Heart left ventricle (tissue), 13 donors: Measurements from ENCODE around the gene PFKFB3.
"Not testable (repeated sequence)": the region's sequence is repeated elsewhere in the genome, so short reads cannot be mapped to it uniquely, and the experiment has no call there.

Experiments used
- POLR2A ChIP-seq, 2 donors: fragments of 450-650 bp; IDR thresholded peaks; one replicate each; pipeline ENCODE4 v1.6.1; 2017; ENCODE audit warnings: antibody characterized with exemption in 2 of 2, mild to moderate bottlenecking in 2 of 2, moderate library complexity in 2 of 2
- TF ChIP-seq, protein P1 (sequence below), 12 donors: fragments of 200-600 bp; sonication (generic) in 4 of 12; IDR thresholded peaks; one replicate each; pipeline versions ENCODE4 v1.5.0 to v1.8.0; 2018 to 2022; ENCODE audit warnings: antibody characterized with exemption in 12 of 12, mild to moderate bottlenecking in 5 of 12
- donor health status: ischemic (EF 13 %, LVEDD 7.1; RV severe dilation, severe dysfunction).
- donor health status: DM: no; HTN: yes; CAD: no.
- donor health status: DM: no; HTN: no; CAD: no.
- donor health status: ischemic (EF 25% LVEDD 6.9; RV normal size, moderate dysfunction).
- donor health status: ischemic (EF 25% LVEDD 5.7; RV mildly dilated, moderate dysfunction).
- donor health status: ischemic (EF 35%, LVEDD 5.7; RV mildly dilated, moderate dysfunction).
- donor health status: nonischemic (EF 11% LVEDD 7.7; RV severe dilation, severe dysfunction).
- donor health status: DM: yes; HTN: yes; CAD: no.
- donor health status: PGD.
- donor health status: ischemic (EF 29% LVEDD 5.4; RV normal size, mild dysfunction).
- donor health status: nonischemic (EF 23%, LVEDD 6.1; RV moderate dilation, normal function).

DNA sequence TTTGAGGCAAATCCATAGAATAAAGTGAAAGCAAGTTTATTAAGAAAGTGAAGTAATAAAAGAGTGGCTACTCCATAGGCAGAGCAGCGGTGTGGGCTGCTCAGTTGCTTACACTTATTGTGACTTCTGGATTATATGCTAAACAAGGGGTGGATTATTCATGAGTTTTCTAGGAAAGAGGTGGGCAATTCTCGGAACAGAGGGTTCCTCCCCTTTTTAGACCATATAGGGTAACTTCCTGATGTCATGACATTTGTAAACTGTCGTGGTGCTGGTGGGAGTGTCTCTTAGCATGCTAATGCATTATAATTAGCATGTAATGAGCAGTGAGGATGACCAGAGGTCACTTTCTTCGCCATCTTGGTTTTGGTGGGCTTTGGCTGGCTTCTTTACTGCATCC lies 93.7 kb downstream of the PFKFB3 start:
- TF ChIP-seq, protein P1, sequence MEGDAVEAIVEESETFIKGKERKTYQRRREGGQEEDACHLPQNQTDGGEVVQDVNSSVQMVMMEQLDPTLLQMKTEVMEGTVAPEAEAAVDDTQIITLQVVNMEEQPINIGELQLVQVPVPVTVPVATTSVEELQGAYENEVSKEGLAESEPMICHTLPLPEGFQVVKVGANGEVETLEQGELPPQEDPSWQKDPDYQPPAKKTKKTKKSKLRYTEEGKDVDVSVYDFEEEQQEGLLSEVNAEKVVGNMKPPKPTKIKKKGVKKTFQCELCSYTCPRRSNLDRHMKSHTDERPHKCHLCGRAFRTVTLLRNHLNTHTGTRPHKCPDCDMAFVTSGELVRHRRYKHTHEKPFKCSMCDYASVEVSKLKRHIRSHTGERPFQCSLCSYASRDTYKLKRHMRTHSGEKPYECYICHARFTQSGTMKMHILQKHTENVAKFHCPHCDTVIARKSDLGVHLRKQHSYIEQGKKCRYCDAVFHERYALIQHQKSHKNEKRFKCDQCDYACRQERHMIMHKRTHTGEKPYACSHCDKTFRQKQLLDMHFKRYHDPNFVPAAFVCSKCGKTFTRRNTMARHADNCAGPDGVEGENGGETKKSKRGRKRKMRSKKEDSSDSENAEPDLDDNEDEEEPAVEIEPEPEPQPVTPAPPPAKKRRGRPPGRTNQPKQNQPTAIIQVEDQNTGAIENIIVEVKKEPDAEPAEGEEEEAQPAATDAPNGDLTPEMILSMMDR (IDR thresholded peaks at IDR 0.05) = not testable (repeated sequence)
- not testable (repeated sequence) for TF ChIP-seq POLR2A (IDR thresholded peaks at IDR 0.05)
